Measurements from ENCODE around the gene NPDC1. TPM values are rescaled to one million over a fixed set of nuclear protein-coding genes. Genes with fewer than 3 reads are reported as not detected.

Gene NPDC1
- total RNA-seq, 1 donor from 2014 or later = 260 TPM

GRCh38 chr9:137039611-137040366 is 6.2 kb downstream of the NPDC1 start:
- peaks cover 4% of the 10 kb centered on the region for H3K9me3 Mint-ChIP-seq (ENCODE audit: unreplicated experiment)
- no peak for DNase-seq
- H3K27me3 Mint-ChIP-seq (ENCODE audit: unreplicated experiment) = no peaks in the 10 kb centered on the region
- H3K4me1 Mint-ChIP-seq (ENCODE audit: low read depth, unreplicated experiment) = no peaks in the 10 kb centered on the region
- no peak overlapping the region for H3K4me3 Mint-ChIP-seq (ENCODE audit: unreplicated experiment)
- TF ChIP-seq CTCF (IDR thresholded peaks at IDR 0.05; ENCODE audit: partially characterized antibody, unreplicated experiment) = no peak
- no peaks in the 10 kb centered on the region for H3K36me3 Mint-ChIP-seq (ENCODE audit: unreplicated experiment)
- no peak overlapping the region for H3K27ac Mint-ChIP-seq (ENCODE audit: unreplicated experiment)

- H3K27me3 Mint-ChIP-seq (ENCODE audit: unreplicated experiment) = no peaks in the 10 kb centered on the region
- H3K27ac Mint-ChIP-seq (ENCODE audit: unreplicated experiment) = no peak overlapping the region
- no peak for TF ChIP-seq CTCF (IDR thresholded peaks at IDR 0.05; ENCODE audit: partially characterized antibody, unreplicated experiment)
- no peaks in the 10 kb centered on the region for H3K4me1 Mint-ChIP-seq (ENCODE audit: low read depth, unreplicated experiment)
- DNase-seq = no peak
- peaks cover 4% of the 10 kb centered on the region for H3K9me3 Mint-ChIP-seq (ENCODE audit: unreplicated experiment)
- no peaks in the 10 kb centered on the region for H3K36me3 Mint-ChIP-seq (ENCODE audit: unreplicated experiment)
- no peak overlapping the region for H3K4me3 Mint-ChIP-seq (ENCODE audit: unreplicated experiment)
Measured at GRCh38 chr9:137038916-137039315, 7.1 kb downstream of the NPDC1 start.

GRCh38 chr9:137037483-137037882 is 8.5 kb downstream of the NPDC1 start:
- Mint-ChIP-seq H3K36me3 (ENCODE audit: unreplicated experiment) (no peaks in the 10 kb centered on the region), H3K9me3 (ENCODE audit: unreplicated experiment) (peaks cover 4% of the 10 kb centered on the region), H3K4me3 (ENCODE audit: unreplicated experiment) (no peak overlapping the region), H3K27ac (ENCODE audit: unreplicated experiment) (no peak overlapping the region), H3K4me1 (ENCODE audit: low read depth, unreplicated experiment) (no peaks in the 10 kb centered on the region), H3K27me3 (ENCODE audit: unreplicated experiment) (peaks cover 4% of the 10 kb centered on the region)
- DNase-seq = no peak
- TF ChIP-seq CTCF (IDR thresholded peaks at IDR 0.05; ENCODE audit: partially characterized antibody, unreplicated experiment) = no peak

GRCh38 chr9:137037035-137037434 is 8.9 kb downstream of the NPDC1 start:
- H3K27ac Mint-ChIP-seq (ENCODE audit: unreplicated experiment) = no peak overlapping the region
- H3K36me3 Mint-ChIP-seq (ENCODE audit: unreplicated experiment) = no peaks in the 10 kb centered on the region
- H3K4me3 Mint-ChIP-seq (ENCODE audit: unreplicated experiment) = no peak overlapping the region
- H3K9me3 Mint-ChIP-seq (ENCODE audit: unreplicated experiment) = peaks cover 4% of the 10 kb centered on the region
- DNase-seq = no peak
- peaks cover 4% of the 10 kb centered on the region for H3K27me3 Mint-ChIP-seq (ENCODE audit: unreplicated experiment)
- no peaks in the 10 kb centered on the region for H3K4me1 Mint-ChIP-seq (ENCODE audit: low read depth, unreplicated experiment)
- no peak for TF ChIP-seq CTCF (IDR thresholded peaks at IDR 0.05; ENCODE audit: partially characterized antibody, unreplicated experiment)

GRCh38 chr9:137035937-137036336 is 10.0 kb downstream of the NPDC1 start:
- Mint-ChIP-seq H3K27ac (ENCODE audit: unreplicated experiment) (no peak overlapping the region), H3K4me3 (ENCODE audit: unreplicated experiment) (no peak overlapping the region), H3K9me3 (ENCODE audit: unreplicated experiment) (peaks cover 4% of the 10 kb centered on the region), H3K36me3 (ENCODE audit: unreplicated experiment) (no peaks in the 10 kb centered on the region), H3K4me1 (ENCODE audit: low read depth, unreplicated experiment) (peaks cover 2% of the 10 kb centered on the region), H3K27me3 (ENCODE audit: unreplicated experiment) (peaks cover 4% of the 10 kb centered on the region)
- no peak for DNase-seq
- TF ChIP-seq CTCF (IDR thresholded peaks at IDR 0.05; ENCODE audit: partially characterized antibody, unreplicated experiment) = no peak

All from glutamatergic neuron (in vitro differentiated cells).